Right cardiac atrium (tissue), 5 donors: ENCODE measurements around the gene ASH1L. TPM values are rescaled to one million over a fixed set of nuclear protein-coding genes. Genes with fewer than 3 reads are reported as not detected.
A peak's percentile ranks its signal among the peaks of the same experiment; 100 is the strongest.
"Not testable (repeated sequence)": the region's sequence is repeated elsewhere in the genome, so short reads cannot be mapped to it uniquely, and the experiment has no call there.

Experiments
- ATAC-seq, 2 donors: fragments of 200-7000 bp; cut with Tn5 transposase; one replicate each; pipeline versions ENCODE4 v1.8.0 to v1.9.1; 2020; ENCODE audit warnings: moderate library complexity in 2 of 2, mild to moderate bottlenecking in 1 of 2
- DNase-seq, 3 donors: peaks; one replicate each; pipeline ENCODE4 v3.0.0-alpha.2; 2020
- H3K27ac ChIP-seq: one replicate; pipeline ENCODE4 v1.5.1; 2013; ENCODE audit warnings: mild to moderate bottlenecking, low read length, control low read depth, moderate library complexity
- H3K27me3 ChIP-seq: one replicate; pipeline ENCODE4 v1.6.1; 2013; ENCODE audit not compliant: control insufficient read depth, insufficient read depth
- H3K4me1 ChIP-seq: one replicate; pipeline ENCODE4 v1.6.1; 2013; ENCODE audit warnings: low read length; ENCODE audit not compliant: control insufficient read depth, insufficient read depth
- H3K4me3 ChIP-seq: one replicate; pipeline ENCODE4 v1.5.1; 2013; ENCODE audit warnings: low read length, control low read depth
- H3K9me3 ChIP-seq: one replicate; pipeline ENCODE4 v1.6.1; 2013; ENCODE audit warnings: low read length; ENCODE audit not compliant: control insufficient read depth
- WGBS: extraction: QIAGEN DNeasy Blood & Tissue Kit; methylation state at CpG from one replicate; pipeline ENCODE4 v1.1.7; 2013; 5-methylcytosine and 5-hydroxymethylcytosine counted together
- intact Hi-C, 4 donors: fragments of 100-400 bp; cut with DNase I; formaldehyde crosslinking; loops; one replicate each; pipeline versions ENCODE4 v1.11.0 to v1.14.0; 2022 to 2023
- polyA plus RNA-seq: library from polyadenylated mRNA; stranded (reverse); fragments of 200-250 nt; gene quantifications from one replicate; pipeline ENCODE4 v1.2.3, GENCODE V29; 2013
- total RNA-seq, 4 donors: library from RNA; stranded (reverse); fragmentation: NEBNext Ultra II Directional; extraction: Animal tissue kit (Norgen Biotek cat#: 25700); gene quantifications; one replicate each; pipeline ENCODE4 v1.2.1, GENCODE V29; 2021
- donor health status: healthy with polysubstance abuse.
- donor health status: DM: no; HTN: yes; CAD: no.
- donor health status: DM: no; HTN: no; CAD: no.
- donor health status: DM: no; HTN: yes; CAD: no; lungs with severe emphysema.
- donor health status: DM: yes; HTN: yes; CAD: no.

ASH1L gene
- total and polyA plus RNA-seq, 5 donors = 11.3 to 57.7 (median 48.0) TPM

DNA sequence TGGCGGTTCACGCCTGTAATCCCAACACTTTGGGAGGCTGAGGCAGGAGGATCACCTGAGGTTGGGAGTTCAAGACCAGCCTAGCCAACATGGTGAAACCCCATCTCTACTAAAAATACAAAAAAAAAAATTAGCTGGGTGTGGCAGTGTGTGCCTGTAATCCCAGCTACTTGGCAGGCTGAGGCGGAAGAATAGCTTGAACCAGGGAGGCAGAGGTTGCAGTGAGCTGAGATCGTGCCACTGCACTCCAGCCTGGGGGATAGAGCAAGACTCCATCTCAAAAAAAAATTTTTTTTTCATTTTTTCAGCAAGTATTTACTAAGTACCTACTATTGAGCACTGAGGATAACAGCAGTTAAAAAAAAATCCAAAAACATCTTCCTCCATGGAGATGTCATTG is 69.0 kb downstream of the ASH1L start:
- intact Hi-C loops, H3K4me1 ChIP-seq, H3K9me3 ChIP-seq, H3K4me3 ChIP-seq, H3K27ac ChIP-seq, H3K27me3 ChIP-seq, ATAC-seq: not testable (repeated sequence)
- WGBS = 88% methylated on average over 4 of the region's 4 CpGs
- peak in 1 of 3 donors; percentile 54 for DNase-seq

DNA sequence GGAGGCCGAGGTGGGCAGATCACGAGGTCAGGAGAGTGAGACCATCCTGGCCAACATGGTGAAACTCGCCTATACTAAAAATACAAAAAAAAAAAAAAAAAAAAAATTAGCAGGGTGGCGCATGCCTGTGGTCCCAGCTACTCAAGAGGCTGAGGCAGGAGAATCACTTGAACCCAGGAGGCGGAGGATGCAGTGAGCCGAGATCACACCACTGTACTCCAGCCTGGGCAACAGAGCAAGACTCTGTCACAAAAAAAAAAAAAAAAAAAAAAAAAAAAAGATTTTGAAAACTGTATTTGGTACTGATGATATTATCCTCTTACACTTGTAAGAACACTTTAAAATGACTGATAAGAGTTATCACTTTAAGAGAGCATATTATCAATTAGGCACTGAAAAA is 74.2 kb downstream of the ASH1L start:
- H3K27me3 ChIP-seq, H3K9me3 ChIP-seq, H3K4me3 ChIP-seq, DNase-seq, H3K27ac ChIP-seq, H3K4me1 ChIP-seq, intact Hi-C loops, ATAC-seq: not testable (repeated sequence)
- 97% methylated on average over 6 of the region's 6 CpGs for WGBS

DNA sequence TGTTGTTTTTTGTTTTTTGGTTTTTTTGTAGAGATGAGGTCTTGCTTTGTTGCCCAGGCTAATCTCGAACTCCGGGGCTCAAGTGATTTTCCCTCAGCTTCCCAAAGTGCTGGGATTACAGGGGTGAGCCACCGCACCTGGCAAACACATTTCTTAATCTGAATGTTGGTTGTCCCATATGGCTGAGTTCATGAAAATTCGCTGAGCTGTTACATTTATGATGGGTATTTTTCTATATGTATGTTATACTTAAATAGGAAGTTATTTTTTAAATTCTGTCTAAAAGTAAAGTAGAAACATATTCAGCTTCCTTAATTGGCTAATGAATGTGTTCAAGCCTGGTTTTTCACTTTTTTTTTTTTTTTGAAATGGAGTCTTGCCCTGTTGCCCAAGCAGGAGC is 75.1 kb downstream of the ASH1L start:
- 97% methylated on average over 4 of the region's 4 CpGs for WGBS
- no peak overlapping the region for H3K27ac ChIP-seq
- no peaks in the 10 kb centered on the region for H3K4me1 ChIP-seq
- no peak for DNase-seq
- H3K9me3 ChIP-seq = no peaks in the 10 kb centered on the region
- ATAC-seq = no peak
- H3K27me3 ChIP-seq = no peaks in the 10 kb centered on the region
- no peak overlapping the region for H3K4me3 ChIP-seq
- intact Hi-C loops = no loop called here

GRCh38 chr1:155486952-155487351 is 75.7 kb downstream of the ASH1L start:
- WGBS = 77% methylated on average over 6 of the region's 6 CpGs
- H3K27me3 ChIP-seq, H3K27ac ChIP-seq, H3K4me1 ChIP-seq, intact Hi-C loops, H3K9me3 ChIP-seq, H3K4me3 ChIP-seq, ATAC-seq, DNase-seq: not testable (repeated sequence)

DNA sequence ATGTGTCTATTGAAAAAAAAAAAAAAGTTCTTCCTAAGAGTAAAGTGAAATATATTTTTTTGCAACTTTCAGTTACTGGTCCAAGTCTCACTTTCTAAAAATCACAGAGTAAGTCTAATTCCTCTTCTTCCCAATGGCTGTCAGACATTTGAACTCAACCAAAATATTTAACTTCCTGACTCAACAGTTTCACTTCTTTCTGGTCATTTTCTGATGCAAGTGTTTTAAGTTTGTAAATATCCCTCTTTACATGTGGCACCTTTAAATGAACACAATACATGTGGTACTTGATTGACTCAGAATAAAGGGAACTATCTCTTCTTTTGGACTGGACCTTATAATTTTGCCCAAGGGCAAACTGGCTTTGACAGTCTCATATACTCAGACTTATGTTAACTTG is 76.7 kb downstream of the ASH1L start:
- intact Hi-C loops = no loop called here
- no peak overlapping the region for H3K27ac ChIP-seq
- H3K9me3 ChIP-seq = no peaks in the 10 kb centered on the region
- no peak for DNase-seq
- ATAC-seq = no peak
- no peak overlapping the region for H3K4me3 ChIP-seq
- H3K27me3 ChIP-seq = no peaks in the 10 kb centered on the region
- H3K4me1 ChIP-seq = no peaks in the 10 kb centered on the region

DNA sequence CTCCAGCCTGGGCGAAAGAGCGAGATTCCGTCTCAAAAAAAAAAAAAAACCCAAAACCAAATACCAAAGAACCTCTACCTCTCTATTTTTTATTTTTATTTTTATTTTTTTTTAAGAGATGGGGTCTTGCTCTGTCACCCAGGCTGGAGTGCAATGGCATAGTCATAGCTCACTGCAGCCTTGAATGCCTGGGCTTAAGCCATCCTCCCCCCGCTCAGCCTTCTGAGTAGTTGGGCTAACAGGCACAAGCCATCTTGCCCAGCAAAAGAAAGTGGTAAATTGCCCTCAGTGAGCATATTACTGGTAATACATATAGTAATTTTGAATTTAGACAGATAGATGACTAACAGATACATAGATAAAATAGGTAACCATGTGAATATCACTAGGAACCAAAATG is 77.4 kb downstream of the ASH1L start:
- no peak overlapping the region for H3K4me3 ChIP-seq
- ATAC-seq (no peak), DNase-seq (no peak)
- H3K9me3 ChIP-seq = no peaks in the 10 kb centered on the region
- H3K27me3 ChIP-seq = no peaks in the 10 kb centered on the region
- WGBS = 97% methylated on average over 4 of the region's 4 CpGs
- no peak overlapping the region for H3K27ac ChIP-seq
- no peaks in the 10 kb centered on the region for H3K4me1 ChIP-seq
- intact Hi-C loops = no loop called here

DNA sequence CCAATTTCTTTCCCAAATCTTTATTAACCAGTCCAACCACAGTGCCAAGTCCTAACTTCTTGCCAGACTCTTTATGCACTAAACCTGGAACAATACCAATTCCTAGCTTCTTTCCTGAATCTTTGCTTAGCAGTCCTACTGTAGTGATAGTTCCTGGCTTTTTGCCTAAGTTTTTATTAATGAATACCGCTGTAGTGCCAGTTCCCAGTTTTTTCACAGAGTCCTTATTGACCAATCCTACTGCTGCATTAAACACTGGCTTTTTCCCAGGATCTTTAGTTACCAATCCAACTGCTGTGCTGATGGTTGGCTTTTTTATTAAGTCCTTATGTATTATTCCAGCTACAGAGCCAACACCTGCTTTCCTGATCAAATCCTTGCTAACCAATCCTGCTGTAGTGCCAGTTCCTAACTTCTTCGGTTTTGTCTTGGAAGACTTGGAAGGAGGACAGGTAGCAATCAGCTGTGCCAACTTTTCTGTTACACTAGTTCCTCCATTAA is 80.8 kb downstream of the ASH1L start:
- Histone ChIP-seq H3K4me3 (no peak overlapping the region), H3K4me1 (peaks cover 7% of the 10 kb centered on the region), H3K9me3 (no peaks in the 10 kb centered on the region), H3K27ac (no peak overlapping the region), H3K27me3 (no peaks in the 10 kb centered on the region)
- 78% methylated on average over 2 of the region's 2 CpGs for WGBS
- DNase-seq (no peak), ATAC-seq (no peak)
- intact Hi-C loops = no loop called here

GRCh38 chr1:155479205-155479604 is 83.4 kb downstream of the ASH1L start:
- H3K27ac ChIP-seq = no peak overlapping the region
- no peaks in the 10 kb centered on the region for H3K9me3 ChIP-seq
- no peak overlapping the region for H3K4me3 ChIP-seq
- DNase-seq (no peak), ATAC-seq (no peak)
- no peaks in the 10 kb centered on the region for H3K27me3 ChIP-seq
- H3K4me1 ChIP-seq = peaks cover 7% of the 10 kb centered on the region
- intact Hi-C loops = no loop called here
- WGBS = 82% methylated on average over 2 of the region's 2 CpGs

GRCh38 chr1:155478270-155478852 is 84.2 kb downstream of the ASH1L start:
- intact Hi-C loops = no loop called here
- no peaks in the 10 kb centered on the region for H3K9me3 ChIP-seq
- H3K27me3 ChIP-seq = no peaks in the 10 kb centered on the region
- H3K4me3 ChIP-seq = no peak overlapping the region
- DNase-seq (no peak), ATAC-seq (no peak)
- H3K4me1 ChIP-seq = peaks cover 7% of the 10 kb centered on the region
- H3K27ac ChIP-seq = no peak overlapping the region
- 95% methylated on average over 8 of the region's 8 CpGs for WGBS

GRCh38 chr1:155474146-155474545 is 88.5 kb downstream of the ASH1L start:
- H3K9me3 ChIP-seq = no peaks in the 10 kb centered on the region
- WGBS = 67% methylated on average over 5 of the region's 5 CpGs
- intact Hi-C loops = no loop called here
- peaks cover 4% of the 10 kb centered on the region for H3K4me1 ChIP-seq
- no peak overlapping the region for H3K4me3 ChIP-seq
- no peaks in the 10 kb centered on the region for H3K27me3 ChIP-seq
- ATAC-seq (peak in 1 of 2 donors; percentile 24), DNase-seq (no peak)
- no peak overlapping the region for H3K27ac ChIP-seq

DNA sequence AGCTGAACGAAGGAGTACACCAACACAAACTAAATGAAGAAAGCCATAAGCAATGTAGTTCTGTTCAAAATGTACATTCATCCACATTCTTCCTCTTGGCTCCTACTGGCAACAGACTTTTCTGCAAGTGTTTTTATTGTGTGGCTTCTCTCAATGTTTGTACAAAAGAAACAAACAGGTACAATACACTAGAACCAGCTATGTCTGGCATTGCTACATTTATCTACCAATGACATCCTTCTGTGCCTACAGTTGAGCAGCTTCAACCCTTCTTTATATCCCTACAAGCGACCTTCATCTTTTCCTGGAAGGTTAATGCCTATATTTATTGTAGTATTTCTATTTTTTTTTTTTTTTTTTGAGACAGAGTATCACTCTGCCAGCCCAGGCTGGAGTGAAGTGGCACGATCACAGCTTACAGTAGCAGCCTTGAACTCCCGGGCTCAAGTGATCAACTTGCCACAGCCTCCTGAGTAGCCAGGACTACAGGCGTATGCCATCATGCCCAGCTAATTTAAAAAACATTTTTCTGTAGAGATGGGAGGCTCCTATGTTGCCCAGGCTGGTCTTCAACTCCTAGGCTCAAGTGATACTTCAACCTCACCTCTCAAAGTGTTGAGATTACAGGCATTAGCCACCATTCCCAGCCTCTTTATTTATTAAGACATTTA is 89.3 kb downstream of the ASH1L start:
- Histone ChIP-seq H3K9me3 (no peaks in the 10 kb centered on the region), H3K27ac (no peak overlapping the region), H3K27me3 (no peaks in the 10 kb centered on the region), H3K4me3 (no peak overlapping the region), H3K4me1 (peaks cover 3% of the 10 kb centered on the region)
- intact Hi-C loops = no loop called here
- ATAC-seq (no peak), DNase-seq (no peak)
- WGBS = 89% methylated on average over 5 of the region's 5 CpGs
